NCI-H774 (cell line): ENCODE measurements around the gene ASTN1.

Experiments
- DNase-seq: peaks from one replicate; lab custom pipeline; 2025; lab: John Stamatoyannopoulos, UW

Gene ASTN1

DNA sequence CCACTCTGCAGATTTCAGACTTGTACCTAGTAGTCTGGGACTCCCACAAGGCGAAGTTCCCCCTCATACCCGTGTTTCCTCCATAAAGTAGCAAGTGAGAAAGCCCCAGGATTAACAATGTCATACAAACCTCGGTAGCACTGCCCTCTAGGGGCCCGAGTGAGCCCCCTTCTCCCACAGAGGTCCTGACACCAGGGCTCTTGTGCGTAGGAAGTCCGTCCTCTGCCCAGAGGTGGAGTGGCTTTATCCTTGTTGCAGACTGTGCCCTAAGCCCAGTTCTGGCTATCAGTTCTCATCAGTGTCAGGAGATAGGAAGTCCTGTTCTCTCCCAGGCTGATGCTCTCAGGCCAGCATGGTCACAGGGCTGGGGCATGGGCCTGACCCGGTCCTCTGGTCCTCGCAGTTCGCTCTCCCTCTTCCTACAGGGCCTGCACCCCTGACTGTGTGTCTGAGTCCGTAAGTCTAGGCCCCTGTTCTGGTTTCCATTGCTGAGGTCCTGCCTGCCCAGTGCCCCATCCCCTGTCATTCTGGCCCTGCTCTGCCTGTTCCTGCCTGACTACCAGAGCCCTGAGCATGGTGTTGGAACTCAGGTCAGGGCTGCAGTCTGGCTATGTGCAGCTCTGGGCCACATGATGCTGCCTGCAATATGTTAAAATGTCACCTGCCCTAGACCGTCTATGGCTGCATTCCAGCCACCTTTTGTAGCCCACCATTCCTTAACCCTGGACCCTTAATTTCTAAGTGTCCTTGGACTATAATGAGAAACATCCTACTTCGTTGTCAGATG is 285.6 kb downstream of the ASTN1 start:
- no peak for DNase-seq

DNA sequence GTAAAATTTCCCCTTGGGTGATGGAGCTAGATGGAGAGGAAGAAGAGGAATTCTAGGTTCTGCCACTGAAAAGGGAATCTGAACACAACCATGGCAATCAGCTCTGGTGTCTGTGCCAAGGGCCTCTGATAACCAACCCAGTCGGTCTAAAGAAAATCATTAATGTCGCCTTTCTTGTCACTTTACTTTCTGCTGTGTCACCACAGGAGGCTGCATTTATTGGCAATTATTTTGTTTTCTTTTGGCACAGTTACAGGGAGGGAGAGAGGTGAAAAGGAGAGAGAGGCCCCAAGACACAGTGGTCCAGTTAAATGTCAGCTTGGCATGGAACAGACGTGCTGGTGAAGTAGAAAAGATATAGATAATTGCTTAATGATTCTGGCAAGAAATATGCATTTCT is 287.0 kb downstream of the ASTN1 start:
- no peak for DNase-seq

- DNase-seq = no peak
Measured at GRCh38 chr1:176876966-176877515, 287.5 kb downstream of the ASTN1 start.

GRCh38 chr1:176869577-176869976 is 294.9 kb downstream of the ASTN1 start:
- no peak for DNase-seq

DNA sequence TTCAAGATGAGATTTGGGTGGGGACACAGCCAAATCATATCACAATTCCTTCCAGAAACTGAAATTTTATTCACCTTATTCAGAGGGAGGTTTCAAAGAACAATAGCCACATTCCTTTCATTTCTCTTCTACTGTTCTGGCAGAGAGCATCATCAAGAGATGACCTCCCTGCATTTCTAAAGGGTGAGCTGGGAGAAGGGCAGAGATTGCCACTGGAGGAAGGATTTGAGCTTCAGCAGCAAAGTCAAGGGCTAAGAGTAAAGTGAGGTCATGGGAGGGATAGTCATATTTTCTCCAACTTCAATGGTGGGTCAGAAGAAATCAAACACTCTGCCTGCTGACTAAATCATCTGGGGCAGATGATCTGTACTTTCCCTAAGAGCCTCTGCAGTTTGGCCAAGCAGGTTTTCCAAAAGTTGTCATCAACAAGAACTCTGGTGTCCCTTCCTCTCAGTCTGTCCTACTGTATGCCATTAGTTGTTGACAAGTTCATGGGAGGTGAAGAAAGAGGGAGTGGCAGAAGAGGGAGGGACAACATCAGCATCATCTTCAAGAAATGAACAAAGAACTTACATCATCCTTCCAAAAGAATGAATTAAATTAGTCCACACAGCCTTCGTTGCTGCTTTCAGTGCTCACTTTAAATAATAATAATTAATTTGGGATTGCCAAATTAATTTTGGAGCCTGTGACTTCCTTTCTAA is 298.3 kb downstream of the ASTN1 start:
- DNase-seq = no peak

- DNase-seq = no peak
Measured at GRCh38 chr1:176864211-176864610, 300.3 kb downstream of the ASTN1 start.

DNA sequence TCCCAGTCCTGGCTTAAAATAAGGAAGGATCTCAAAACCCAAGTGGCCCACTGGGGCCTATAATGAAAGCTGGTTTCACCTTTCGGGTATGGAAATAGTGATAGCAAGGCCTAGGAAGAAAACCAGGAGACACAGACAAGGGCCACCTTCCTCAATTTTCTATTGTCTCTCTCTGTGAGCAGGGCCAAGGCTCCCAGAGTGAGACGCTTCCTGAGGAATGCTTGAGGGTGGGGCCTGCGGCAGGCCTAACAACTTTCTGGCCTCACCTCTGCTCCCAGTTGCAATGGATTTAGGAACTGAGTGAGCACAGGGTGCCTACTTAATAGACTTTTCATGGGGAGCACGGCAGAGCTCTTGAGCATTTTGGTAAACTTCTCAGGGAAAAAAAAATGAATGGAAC is 300.9 kb downstream of the ASTN1 start:
- DNase-seq = no peak

DNA sequence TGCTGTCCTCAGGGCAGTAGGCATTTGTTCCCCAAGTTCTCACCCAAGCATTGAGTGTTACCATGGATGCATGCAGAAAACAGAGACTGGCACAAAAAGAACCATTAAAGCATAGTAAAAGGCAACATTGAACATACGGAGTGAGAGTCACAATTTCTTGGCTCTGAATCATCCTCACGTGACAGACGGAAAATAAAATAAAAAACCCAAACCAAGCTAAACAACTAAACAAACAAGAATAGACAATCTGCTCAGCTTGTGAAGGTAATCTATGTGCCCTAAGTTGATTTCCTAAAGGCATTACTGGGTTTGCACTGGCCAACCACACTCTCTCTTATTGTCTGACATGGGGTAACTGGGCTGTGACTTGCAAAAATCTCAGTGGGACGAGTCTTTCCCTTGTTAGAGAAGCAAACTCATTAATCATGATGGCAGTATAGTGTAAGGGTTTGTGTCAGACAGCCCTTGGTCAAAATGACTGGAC is 306.0 kb downstream of the ASTN1 start:
- peak; percentile 47 for DNase-seq

GRCh38 chr1:176857632-176858031 is 306.9 kb downstream of the ASTN1 start:
- DNase-seq = no peak

- peak; percentile 71 for DNase-seq
Measured at GRCh38 chr1:176854758-176855745, 309.5 kb downstream of the ASTN1 start.

DNA sequence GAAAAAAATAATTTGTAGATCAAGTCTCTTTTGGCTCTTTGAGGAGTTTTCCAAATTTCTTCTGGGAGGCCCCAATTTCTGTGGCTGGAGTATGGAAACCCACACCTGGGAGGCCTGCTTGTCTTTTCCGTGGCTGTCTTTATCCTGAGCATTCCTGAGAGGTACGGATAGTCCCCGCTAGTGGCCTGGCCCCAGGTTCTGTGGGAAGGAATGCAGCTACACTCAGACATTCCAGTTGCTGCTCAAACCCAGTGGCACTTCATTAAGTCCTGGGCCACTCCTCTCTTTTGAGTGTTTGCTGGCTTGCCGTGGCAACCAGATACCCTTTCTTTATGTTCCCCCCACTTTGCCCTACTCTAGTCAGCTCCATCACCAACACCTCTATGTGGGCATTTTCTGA is 310.4 kb downstream of the ASTN1 start:
- no peak for DNase-seq

DNA sequence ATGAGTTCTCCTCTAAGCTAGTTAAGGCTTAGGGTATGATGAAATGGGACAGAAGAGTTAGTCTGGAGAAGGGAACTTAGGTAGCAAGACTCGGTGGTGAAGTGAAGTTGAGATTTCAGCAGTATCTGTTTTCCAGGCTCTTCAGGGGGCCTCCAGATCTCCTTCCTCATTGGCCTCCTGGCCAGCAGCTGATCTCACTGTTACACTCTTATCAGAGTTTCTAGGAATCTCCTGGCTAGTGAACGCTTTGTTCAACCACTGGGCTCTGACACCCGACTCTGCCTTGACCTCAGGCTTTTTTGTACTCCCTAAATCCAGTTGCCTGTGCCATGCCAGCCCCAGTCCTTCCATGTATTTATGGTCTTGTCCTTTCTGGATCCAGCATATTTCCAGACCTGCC is 311.0 kb downstream of the ASTN1 start:
- DNase-seq = no peak

- no peak for DNase-seq
Measured at GRCh38 chr1:176852124-176852523, 312.4 kb downstream of the ASTN1 start.

DNA sequence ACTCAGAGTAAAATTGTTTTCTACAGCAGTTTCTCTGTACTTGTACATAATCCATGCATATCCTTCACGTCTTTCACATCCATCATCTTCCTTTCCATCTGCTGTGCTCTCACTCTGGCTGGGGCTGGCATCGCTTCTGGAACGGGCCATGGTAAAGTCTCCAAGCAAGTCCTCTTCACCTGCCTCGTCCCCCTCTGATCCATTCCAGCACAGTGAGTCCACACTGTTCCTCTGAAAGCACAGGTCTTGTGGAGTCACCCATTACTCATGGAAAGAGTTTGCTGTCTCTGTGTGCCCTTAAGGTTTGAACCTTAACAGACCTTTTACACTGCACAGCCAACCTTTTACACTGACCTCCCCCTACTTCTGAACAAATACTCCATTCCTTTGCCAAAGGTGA is 313.6 kb downstream of the ASTN1 start:
- DNase-seq = no peak

- no peak for DNase-seq
Measured at GRCh38 chr1:176849281-176849680, 315.2 kb downstream of the ASTN1 start.

- no peak for DNase-seq
Measured at GRCh38 chr1:176847052-176847451, 317.5 kb downstream of the ASTN1 start.

DNA sequence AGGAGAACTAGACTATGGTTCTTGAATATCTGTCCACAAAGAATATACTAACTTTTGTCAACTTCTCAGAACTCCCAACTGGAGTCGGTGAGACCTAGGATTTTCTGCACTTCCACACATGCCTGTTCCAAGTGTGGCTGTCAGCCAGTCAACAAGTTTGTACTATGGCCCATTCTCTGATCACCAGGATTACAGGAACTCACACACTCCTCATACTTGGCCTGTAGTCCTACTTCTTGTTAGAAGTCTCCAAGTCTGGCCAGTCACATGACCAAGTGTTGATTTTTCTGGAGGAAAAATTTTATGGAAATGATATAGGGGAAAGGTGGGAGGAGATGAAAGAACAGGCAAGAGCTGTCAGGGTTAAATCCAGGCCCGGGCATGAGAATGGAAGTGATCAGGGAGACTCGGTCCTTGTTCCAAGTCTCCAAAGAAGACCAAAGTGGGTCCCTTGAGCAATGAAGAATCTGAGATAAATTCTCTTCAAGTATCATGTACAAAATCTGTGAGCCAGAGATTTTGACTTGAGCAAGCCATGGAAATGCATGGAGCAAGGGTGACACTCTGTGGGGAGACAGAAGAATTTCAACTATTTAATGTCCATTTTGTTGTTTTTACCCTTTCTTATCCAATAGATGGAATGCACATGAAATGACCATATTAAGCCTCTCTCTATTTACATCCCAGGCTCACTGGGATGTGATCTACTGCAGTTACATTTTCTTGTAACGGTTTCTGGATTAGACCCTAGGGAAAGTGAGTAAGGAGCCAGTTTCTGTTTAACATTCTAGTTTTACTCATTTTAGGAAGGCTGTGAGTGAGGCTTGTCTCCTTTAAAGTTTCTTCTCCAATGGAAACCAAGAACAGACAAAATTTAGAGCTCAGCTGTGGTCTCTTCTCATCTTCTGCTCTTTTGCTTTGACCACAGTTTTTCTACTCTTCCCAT is 320.9 kb downstream of the ASTN1 start:
- peak; percentile 59 for DNase-seq

DNA sequence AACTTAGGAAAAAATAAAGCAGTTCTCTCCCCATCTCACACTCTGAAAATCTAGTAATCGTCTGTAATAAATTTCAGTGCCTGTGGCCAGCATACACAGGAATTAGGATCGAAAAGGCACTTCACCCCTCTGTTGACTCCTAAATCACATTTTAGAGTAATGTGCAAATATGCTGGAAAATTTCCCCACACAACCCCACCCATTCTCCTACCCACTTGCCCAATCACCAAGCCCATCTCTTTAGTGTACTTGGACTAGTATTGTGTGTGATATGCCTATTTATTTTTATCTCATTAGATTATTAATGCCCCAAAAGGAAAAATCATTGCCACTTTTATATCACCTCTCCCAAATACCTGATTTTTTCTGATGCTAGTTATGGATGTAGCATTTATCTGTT is 323.3 kb downstream of the ASTN1 start:
- DNase-seq = no peak

- no peak for DNase-seq
Measured at GRCh38 chr1:176839216-176839615, 325.3 kb downstream of the ASTN1 start.

DNA sequence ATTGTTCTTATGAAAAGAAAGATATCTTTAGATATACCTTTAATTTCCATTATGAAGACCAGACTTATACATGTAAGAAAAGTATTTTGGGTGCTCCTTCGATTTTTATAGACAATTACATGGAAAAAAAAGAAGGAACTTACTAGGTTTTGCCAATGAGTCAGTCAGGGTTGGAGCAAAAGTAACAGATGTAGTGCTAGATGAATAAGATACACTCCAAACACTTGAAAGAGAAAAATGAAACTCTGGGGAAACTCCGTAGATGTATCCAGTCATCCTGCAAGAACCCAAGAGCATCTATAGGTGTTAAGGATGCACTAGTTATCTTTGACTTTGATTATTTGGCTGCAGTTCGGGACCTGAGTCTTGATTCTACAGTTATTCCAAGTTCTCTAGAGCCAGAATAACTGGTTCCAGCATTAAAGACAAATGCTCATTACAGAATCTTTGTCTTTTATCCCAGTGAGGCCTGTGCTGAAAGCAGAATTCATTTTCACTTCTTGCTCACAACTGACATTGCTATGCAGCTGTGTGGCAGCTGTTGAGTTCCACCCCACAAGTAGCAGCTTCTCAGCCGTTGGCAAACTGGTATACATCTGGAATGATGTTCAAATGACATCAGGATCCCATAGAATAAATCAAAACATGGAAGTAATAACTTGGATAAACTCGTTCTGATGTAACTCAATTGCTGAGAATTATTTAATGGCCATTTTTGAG is 326.1 kb downstream of the ASTN1 start:
- DNase-seq = no peak
